Peyer's patch (tissue), 4 donors: ENCODE results near the gene CBLN2. TPM values are rescaled to one million over a fixed set of nuclear protein-coding genes. Genes with fewer than 3 reads are reported as not detected.

ENCODE experiments used
- DNase-seq, 3 donors: peaks; one replicate each; pipeline ENCODE4 v3.0.0-alpha.2; 2017 to 2019
- H3K27ac ChIP-seq, 4 donors: fragments of 200-600 bp; sonication (generic); one replicate each; pipeline ENCODE4 v1.5.1; 2016 to 2019
- H3K27me3 ChIP-seq, 2 donors: fragments of 200-600 bp; sonication (generic); one replicate each; pipeline ENCODE4 v1.5.1; 2019
- H3K36me3 ChIP-seq, 3 donors: fragments of 200-600 bp; sonication (generic); one replicate each; pipeline ENCODE4 v1.5.1; 2016 to 2019
- H3K4me1 ChIP-seq, 4 donors: fragments of 200-600 bp; sonication (generic); one replicate each; pipeline ENCODE4 v1.5.1; 2016 to 2019
- H3K4me3 ChIP-seq, 4 donors: fragments of 200-600 bp; sonication (generic); 1 replicate in 3 of 4; 2 replicates in 1 of 4; pipeline ENCODE4 v1.5.1; 2016 to 2019; ENCODE audit warnings: mild to moderate bottlenecking in 1 of 4
- H3K9me3 ChIP-seq, 4 donors: fragments of 200-600 bp; sonication (generic); one replicate each; pipeline ENCODE4 v1.5.1; 2016 to 2019; ENCODE audit warnings: mild to moderate bottlenecking in 1 of 4
- POLR2A ChIP-seq, 2 donors: fragments of 450-650 bp; IDR thresholded peaks; one replicate each; pipeline ENCODE4 v1.5.1; 2017; ENCODE audit warnings: antibody characterized with exemption in 2 of 2, mild to moderate bottlenecking in 2 of 2, moderate library complexity in 2 of 2
- total RNA-seq, 4 donors: library from RNA; depleted of rRNA; stranded (reverse); fragments of >200 nt; gene quantifications; one replicate each; pipeline ENCODE4 v1.1.0, GENCODE V29; 2016
- TF ChIP-seq, protein P1 (sequence below), 6 experiments: fragments of 450-650 bp in 4 of 6; fragments of 200-600 bp in 2 of 6; sonication (generic) in 1 of 6; IDR thresholded peaks; one replicate each; pipeline ENCODE4 v1.5.1; 2017 to 2019; ENCODE audit warnings: antibody characterized with exemption in 6 of 6, mild to moderate bottlenecking in 3 of 6, moderate library complexity in 1 of 6

Gene CBLN2
- 1 to 10 TPM in 3 of 4 donors, not detected in 1; 1.9 to 5.0 (median 2.5) TPM for total RNA-seq

DNA sequence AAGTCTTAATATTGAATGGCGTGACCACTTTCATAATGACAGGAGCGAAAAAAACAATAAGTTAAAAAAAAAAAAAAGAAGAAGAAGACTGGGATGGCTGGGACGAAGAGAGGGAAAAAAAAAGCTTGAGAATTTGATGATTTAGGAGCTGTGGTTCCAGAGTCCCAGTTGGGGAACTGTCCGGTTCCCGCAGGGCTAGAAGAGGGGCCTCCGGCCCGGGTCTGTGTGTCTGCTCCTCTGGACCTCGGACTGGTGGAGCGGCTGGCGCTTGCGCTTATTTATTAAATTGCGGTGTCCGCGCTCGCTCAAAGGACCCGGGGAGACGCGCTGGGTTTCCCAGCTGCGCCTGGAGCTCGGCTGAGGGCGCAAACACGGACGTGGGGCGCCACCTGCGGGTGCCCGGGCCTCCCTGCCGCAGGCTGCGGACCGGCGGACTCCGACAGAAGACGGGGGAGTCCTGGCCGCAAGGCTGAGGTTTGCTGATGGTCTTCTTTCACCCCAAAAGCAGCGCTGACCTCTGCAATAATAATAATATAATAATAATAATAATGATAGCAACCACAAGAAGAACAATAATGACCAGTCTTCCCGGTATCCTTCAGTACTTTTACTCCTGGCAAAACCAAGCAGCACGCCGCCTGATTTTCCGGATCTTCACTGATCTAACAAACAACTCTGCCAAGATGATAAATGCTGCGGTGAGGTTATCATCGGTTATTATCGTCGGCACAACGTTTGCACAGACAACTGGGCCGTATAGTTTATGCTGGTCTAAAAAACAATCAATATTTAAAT, at the start of gene CBLN2:
CBLN2 (minus strand) TSS at position 251 of the 795 bp plus-strand sequence. CDS start 2,182 bp downstream, outside the sequence.
- no peak within 1 kb of the TSS for H3K27ac ChIP-seq
- peaks cover 0 to 5% (median 0%) of the 10 kb centered on the region in 4 donors for H3K4me1 ChIP-seq
- DNase-seq: peak in 1 of 3 donors; percentile 55
- H3K9me3 ChIP-seq: peaks cover 0 to 7% (median 0%) of the 10 kb centered on the region in 4 donors
- no peaks in the 10 kb centered on the region for H3K36me3 ChIP-seq
- H3K27me3 ChIP-seq: no peaks in the 10 kb centered on the region
- peak within 1 kb of the TSS in 1 of 4 donors; percentile 21 for H3K4me3 ChIP-seq
- TF ChIP-seq POLR2A (IDR thresholded peaks at IDR 0.05): no peak
- TF ChIP-seq, protein P1, sequence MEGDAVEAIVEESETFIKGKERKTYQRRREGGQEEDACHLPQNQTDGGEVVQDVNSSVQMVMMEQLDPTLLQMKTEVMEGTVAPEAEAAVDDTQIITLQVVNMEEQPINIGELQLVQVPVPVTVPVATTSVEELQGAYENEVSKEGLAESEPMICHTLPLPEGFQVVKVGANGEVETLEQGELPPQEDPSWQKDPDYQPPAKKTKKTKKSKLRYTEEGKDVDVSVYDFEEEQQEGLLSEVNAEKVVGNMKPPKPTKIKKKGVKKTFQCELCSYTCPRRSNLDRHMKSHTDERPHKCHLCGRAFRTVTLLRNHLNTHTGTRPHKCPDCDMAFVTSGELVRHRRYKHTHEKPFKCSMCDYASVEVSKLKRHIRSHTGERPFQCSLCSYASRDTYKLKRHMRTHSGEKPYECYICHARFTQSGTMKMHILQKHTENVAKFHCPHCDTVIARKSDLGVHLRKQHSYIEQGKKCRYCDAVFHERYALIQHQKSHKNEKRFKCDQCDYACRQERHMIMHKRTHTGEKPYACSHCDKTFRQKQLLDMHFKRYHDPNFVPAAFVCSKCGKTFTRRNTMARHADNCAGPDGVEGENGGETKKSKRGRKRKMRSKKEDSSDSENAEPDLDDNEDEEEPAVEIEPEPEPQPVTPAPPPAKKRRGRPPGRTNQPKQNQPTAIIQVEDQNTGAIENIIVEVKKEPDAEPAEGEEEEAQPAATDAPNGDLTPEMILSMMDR (IDR thresholded peaks at IDR 0.05): peak in 4 of 6 experiments; percentile 14 to 42 (median 30)

DNA sequence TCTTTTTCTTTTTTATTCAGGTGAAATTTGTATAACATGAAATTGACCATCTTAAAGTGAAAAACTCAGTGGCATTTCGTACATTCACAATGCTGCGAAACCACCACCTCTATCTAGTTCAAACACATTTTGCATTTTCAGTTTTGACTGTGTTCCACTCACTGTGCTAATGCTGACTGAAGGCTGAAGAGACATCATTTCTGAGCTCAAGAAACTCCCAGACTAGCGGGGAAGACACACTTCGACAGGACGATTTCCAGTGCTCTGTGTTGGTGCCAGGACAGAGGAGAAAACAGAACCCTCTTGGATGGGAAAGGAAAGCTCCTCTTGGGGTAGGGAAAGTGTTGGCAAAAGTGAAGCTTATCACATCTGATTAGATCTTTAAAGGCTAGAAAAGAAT, 44.2 kb upstream of the CBLN2 start:
- Histone ChIP-seq H3K36me3 (no peaks in the 10 kb centered on the region), H3K27me3 (no peaks in the 10 kb centered on the region), H3K27ac (no peak overlapping the region), H3K9me3 (no peaks in the 10 kb centered on the region), H3K4me1 (no peaks in the 10 kb centered on the region), H3K4me3 (no peak overlapping the region)
- TF ChIP-seq, protein P1 (IDR thresholded peaks at IDR 0.05): no peak
- TF ChIP-seq POLR2A (IDR thresholded peaks at IDR 0.05): no peak
- no peak for DNase-seq

DNA sequence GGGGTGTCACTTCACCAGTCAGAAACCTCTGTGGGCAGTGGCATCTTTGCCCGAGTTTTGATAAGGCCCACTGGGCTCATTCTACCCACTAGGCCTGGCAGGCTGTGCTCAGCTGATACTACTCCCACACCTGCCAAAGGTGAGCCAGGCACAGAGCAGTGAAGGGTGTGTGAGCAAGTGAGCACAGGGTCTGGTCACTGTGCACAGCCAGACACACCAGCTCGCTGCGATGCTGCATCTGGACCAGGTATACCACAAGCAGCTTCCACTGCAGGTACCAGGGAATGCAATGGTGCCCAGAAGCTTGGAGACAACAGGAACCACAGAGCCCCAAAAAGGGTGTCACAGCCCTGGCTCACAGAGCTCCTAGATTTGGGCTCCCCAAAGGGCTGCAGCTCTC, 40.6 kb upstream of the CBLN2 start:
- Histone ChIP-seq H3K9me3 (no peaks in the 10 kb centered on the region), H3K27ac (no peak overlapping the region), H3K4me3 (no peak overlapping the region), H3K36me3 (no peaks in the 10 kb centered on the region), H3K27me3 (no peaks in the 10 kb centered on the region), H3K4me1 (no peaks in the 10 kb centered on the region)
- TF ChIP-seq, protein P1 (IDR thresholded peaks at IDR 0.05): no peak
- TF ChIP-seq POLR2A (IDR thresholded peaks at IDR 0.05): no peak
- no peak for DNase-seq

DNA sequence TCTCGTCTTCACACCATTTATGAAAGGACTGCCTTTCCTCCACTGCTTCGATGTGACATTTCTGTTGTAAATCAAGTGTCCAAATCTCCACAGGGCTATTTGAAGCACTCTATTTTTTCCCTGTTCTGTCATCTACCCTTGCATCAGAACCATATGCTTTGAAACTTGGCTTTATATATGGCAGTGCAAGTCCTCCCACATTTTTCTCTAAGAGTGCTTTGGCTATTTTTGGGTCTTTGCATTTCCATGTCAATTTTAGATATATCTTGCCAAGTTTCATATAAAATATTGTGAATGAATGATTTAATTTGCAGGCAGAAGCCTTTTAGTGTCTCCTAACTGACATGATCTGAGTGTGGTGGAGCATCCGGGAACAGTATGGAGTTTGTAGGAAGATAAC, 37.8 kb upstream of the CBLN2 start:
- no peak for TF ChIP-seq POLR2A (IDR thresholded peaks at IDR 0.05)
- TF ChIP-seq, protein P1 (IDR thresholded peaks at IDR 0.05): no peak
- no peaks in the 10 kb centered on the region for H3K36me3 ChIP-seq
- H3K9me3 ChIP-seq: no peaks in the 10 kb centered on the region
- H3K4me3 ChIP-seq: no peak overlapping the region
- H3K27me3 ChIP-seq: no peaks in the 10 kb centered on the region
- no peaks in the 10 kb centered on the region for H3K4me1 ChIP-seq
- DNase-seq: no peak
- no peak overlapping the region for H3K27ac ChIP-seq

DNA sequence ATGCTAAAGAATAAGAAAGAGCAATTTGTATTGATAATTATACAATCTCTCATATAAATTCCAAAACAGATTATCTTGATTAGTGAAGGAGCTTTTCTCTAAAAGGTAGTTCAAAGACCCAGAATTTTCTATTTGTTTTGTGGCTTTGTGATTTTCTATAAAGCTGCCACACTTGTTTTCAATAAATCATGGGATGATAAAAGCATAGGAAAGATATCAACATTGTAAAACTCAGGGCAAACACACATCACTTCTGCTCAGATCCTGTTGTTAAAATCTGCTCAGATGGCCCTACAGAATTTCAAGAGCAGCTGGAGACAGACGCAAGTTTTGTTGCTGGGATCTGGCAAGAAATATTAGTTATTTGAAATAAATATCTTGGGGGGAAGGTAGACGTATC, 28.8 kb upstream of the CBLN2 start:
- Histone ChIP-seq H3K9me3 (no peaks in the 10 kb centered on the region), H3K27me3 (no peaks in the 10 kb centered on the region), H3K4me1 (no peaks in the 10 kb centered on the region), H3K36me3 (no peaks in the 10 kb centered on the region), H3K4me3 (no peak overlapping the region), H3K27ac (no peak overlapping the region)
- TF ChIP-seq, protein P1 (IDR thresholded peaks at IDR 0.05): no peak
- TF ChIP-seq POLR2A (IDR thresholded peaks at IDR 0.05): no peak
- no peak for DNase-seq
